NCI-H146 (cell line): ENCODE data around the gene SVOP.
"Not testable (repeated sequence)": the region's sequence is repeated elsewhere in the genome, so short reads cannot be mapped to it uniquely, and the experiment has no call there.

Experiments
- DNase-seq: peaks from one replicate; lab custom pipeline; 2025; lab: John Stamatoyannopoulos, UW

The SVOP gene

GRCh38 chr12:108884116-108885012 is 136.5 kb downstream of the SVOP start:
- DNase-seq = peak; percentile 52

- no peak for DNase-seq
Observed at GRCh38 chr12:108881953-108882352, 138.9 kb downstream of the SVOP start.

GRCh38 chr12:108879615-108880254 is 141.1 kb downstream of the SVOP start, which contains the start of gene DAO:
TSS of gene DAO (plus strand) at chr12:108880092. CDS start at chr12:108885007, 4,915 bp downstream.
- no peak for DNase-seq

- no peak for DNase-seq
Observed at GRCh38 chr12:108876550-108876949, 144.3 kb downstream of the SVOP start.

GRCh38 chr12:108875682-108876361 is 145.0 kb downstream of the SVOP start:
- no peak for DNase-seq

GRCh38 chr12:108875280-108875679 is 145.6 kb downstream of the SVOP start:
- no peak for DNase-seq

GRCh38 chr12:108868781-108869180 is 152.1 kb downstream of the SVOP start:
- DNase-seq = no peak

GRCh38 chr12:108866083-108866482 is 154.8 kb downstream of the SVOP start:
- not testable (repeated sequence) for DNase-seq

- no peak for DNase-seq
Observed at GRCh38 chr12:108865169-108865568, 155.7 kb downstream of the SVOP start.

GRCh38 chr12:108862588-108862959 is 158.3 kb downstream of the SVOP start:
- DNase-seq = no peak

GRCh38 chr12:108861878-108862587 is 158.8 kb downstream of the SVOP start:
- no peak for DNase-seq

GRCh38 chr12:108860443-108860842 is 160.4 kb downstream of the SVOP start:
- DNase-seq = no peak

GRCh38 chr12:108859923-108860291 is 161.0 kb downstream of the SVOP start:
- DNase-seq = no peak

- DNase-seq = not testable (repeated sequence)
Observed at GRCh38 chr12:108859141-108859922, 161.5 kb downstream of the SVOP start.

- DNase-seq = peak; percentile 20
Observed at GRCh38 chr12:108858311-108859074, 162.4 kb downstream of the SVOP start.
